ENCODE results near the gene ABCB9.

DNA sequence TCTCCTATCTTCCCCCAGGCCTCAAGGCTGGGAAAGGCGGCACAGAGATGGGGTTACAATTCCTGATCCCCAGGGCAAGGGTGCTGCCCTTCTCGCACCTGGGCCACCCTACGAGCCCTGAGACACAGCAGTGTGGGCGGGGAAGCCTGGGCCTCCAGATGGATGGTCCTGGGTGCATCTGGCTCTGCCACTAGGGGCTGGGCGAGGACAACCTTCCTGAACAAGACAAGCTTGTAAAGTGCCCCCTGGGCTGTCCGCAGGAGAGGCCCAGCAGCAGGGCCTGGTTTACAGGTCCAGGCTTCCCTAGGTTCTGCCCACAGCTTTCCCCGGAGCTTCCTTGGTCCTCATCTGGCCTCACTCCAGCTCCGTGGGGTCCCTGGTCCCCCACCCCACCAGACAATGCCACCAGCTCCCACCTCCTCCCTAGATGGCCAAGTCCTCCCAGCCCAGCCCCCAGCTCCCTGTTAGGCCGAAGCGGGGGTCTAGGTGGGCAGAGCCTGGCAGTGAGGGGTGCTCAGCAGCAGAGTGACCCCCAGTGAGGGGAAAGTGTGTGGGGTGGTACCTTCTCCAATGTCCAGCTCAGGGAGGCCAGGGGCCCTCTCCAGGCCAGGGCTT lies 23.1 kb upstream of the ABCB9 start:
- TF ChIP-seq EZH2 (IDR thresholded peaks at IDR 0.05) (no peak), EZH2phosphoT487 (IDR thresholded peaks at IDR 0.05) (no peak)
- TF ChIP-seq, protein P1, sequence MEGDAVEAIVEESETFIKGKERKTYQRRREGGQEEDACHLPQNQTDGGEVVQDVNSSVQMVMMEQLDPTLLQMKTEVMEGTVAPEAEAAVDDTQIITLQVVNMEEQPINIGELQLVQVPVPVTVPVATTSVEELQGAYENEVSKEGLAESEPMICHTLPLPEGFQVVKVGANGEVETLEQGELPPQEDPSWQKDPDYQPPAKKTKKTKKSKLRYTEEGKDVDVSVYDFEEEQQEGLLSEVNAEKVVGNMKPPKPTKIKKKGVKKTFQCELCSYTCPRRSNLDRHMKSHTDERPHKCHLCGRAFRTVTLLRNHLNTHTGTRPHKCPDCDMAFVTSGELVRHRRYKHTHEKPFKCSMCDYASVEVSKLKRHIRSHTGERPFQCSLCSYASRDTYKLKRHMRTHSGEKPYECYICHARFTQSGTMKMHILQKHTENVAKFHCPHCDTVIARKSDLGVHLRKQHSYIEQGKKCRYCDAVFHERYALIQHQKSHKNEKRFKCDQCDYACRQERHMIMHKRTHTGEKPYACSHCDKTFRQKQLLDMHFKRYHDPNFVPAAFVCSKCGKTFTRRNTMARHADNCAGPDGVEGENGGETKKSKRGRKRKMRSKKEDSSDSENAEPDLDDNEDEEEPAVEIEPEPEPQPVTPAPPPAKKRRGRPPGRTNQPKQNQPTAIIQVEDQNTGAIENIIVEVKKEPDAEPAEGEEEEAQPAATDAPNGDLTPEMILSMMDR (IDR thresholded peaks at IDR 0.05), result peak; percentile 15

Data from neural progenitor cell (in vitro differentiated cells).